SW 1271 (cell line): ENCODE data around the gene CKMT1B.
"Not testable (repeated sequence)": the region's sequence is repeated elsewhere in the genome, so short reads cannot be mapped to it uniquely, and the experiment has no call there.

Experiments used
- DNase-seq, 2 experiments: peaks; one replicate each; lab custom pipeline; 2025; lab: John Stamatoyannopoulos, UW

The CKMT1B gene

DNA sequence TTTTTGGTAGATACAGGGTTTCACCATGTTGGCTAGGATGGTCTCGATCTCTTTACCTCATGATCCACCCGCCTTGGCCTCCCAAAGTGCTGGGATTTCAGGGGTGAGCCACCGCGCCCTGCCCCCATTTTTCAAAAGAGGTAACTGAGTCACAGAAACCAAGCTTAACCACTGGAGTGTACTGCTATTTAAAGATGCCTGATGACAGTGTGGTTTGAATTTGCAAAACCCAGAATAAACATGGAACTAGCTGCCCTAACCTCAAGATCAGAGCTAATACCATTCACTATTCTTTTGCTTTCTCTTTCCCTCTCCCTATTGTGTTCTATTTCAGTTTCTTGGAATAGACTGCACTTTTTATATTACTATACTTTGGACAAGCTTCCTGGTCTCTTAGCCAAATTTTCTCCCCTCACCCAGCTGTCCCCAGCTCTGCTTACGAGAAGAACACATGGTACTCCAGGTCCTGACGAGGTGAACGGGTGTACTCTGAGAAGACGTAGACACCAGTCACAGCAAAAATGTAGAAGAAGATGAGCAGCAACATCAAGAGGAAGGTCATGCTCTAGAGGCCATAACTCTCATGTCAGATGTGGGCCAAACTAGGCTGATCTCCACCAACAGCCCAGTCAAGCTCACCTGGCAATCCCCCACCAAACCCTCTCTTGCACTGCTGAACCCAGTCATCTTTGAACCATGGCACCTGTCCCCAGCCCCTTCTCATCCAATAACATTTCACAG, 44.8 kb downstream of the CKMT1B start:
- DNase-seq: not testable (repeated sequence)
